NCI-H1417 (cell line): ENCODE results near the gene PRKACG.

ENCODE experiments used
- DNase-seq, 3 experiments: peaks; one replicate each; lab custom pipeline; 2025; lab: John Stamatoyannopoulos, UW

PRKACG gene

GRCh38 chr9:68983522-68984424, 30.1 kb downstream of the PRKACG start:
- no peak for DNase-seq

GRCh38 chr9:68983008-68983411, 30.9 kb downstream of the PRKACG start:
- DNase-seq, result no peak

GRCh38 chr9:68981789-68982188, 32.1 kb downstream of the PRKACG start:
- peak in 2 of 3 experiments; percentile 63 to 87 for DNase-seq

GRCh38 chr9:68980341-68980914, 33.5 kb downstream of the PRKACG start:
- peak in 1 of 3 experiments; percentile 24 for DNase-seq

- DNase-seq, result peak in 2 of 3 experiments; percentile 21 to 25
Observed at GRCh38 chr9:68979538-68980314, 34.2 kb downstream of the PRKACG start.

- no peak for DNase-seq
Observed at GRCh38 chr9:68978501-68978900, 35.4 kb downstream of the PRKACG start.

- no peak for DNase-seq
Observed at GRCh38 chr9:68978066-68978465, 35.8 kb downstream of the PRKACG start.

GRCh38 chr9:68975365-68976043, 38.4 kb downstream of the PRKACG start:
- DNase-seq, result no peak

- DNase-seq, result no peak
Observed at GRCh38 chr9:68974901-68975300, 39.0 kb downstream of the PRKACG start.

- peak in 1 of 3 experiments; percentile 31 for DNase-seq
Observed at GRCh38 chr9:68974431-68974830, 39.5 kb downstream of the PRKACG start.

GRCh38 chr9:68973619-68974018, 40.3 kb downstream of the PRKACG start:
- no peak for DNase-seq

- DNase-seq, result peak in 2 of 3 experiments; percentile 87 to 99
Observed at GRCh38 chr9:68970151-68970550, 43.8 kb downstream of the PRKACG start.

- DNase-seq, result peak in 2 of 3 experiments; percentile 63 to 87
Observed at GRCh38 chr9:68969538-68969937, 44.4 kb downstream of the PRKACG start.

- DNase-seq, result no peak
Observed at GRCh38 chr9:68967800-68968199, 46.1 kb downstream of the PRKACG start.

- no peak for DNase-seq
Observed at GRCh38 chr9:68966496-68966944, 47.4 kb downstream of the PRKACG start.

- no peak for DNase-seq
Observed at GRCh38 chr9:68964765-68965164, 49.1 kb downstream of the PRKACG start.

GRCh38 chr9:68964102-68964541, 49.8 kb downstream of the PRKACG start:
- peak in 1 of 3 experiments; percentile 21 for DNase-seq

- no peak for DNase-seq
Observed at GRCh38 chr9:68963416-68963815, 50.5 kb downstream of the PRKACG start.
